ENCODE data around the gene CERCAM.

The CERCAM gene

GRCh38 chr9:128393970-128394369 is 26.7 kb upstream of the CERCAM start:
- Histone ChIP-seq H3K4me3 (ENCODE audit: low read depth, low read length, poor library complexity, severe bottlenecking) (no peak overlapping the region), H3K9ac (ENCODE audit: low read length) (no peak overlapping the region), H3K9me2 (ENCODE audit: low read depth, low read length) (no peaks in the 10 kb centered on the region), H3K9me3 (ENCODE audit: low read length) (no peaks in the 10 kb centered on the region), H4K20me1 (ENCODE audit: insufficient read depth, low read length) (no peaks in the 10 kb centered on the region), H3K4me2 (ENCODE audit: low read length) (no peak overlapping the region), H3K36me3 (ENCODE audit: insufficient read depth, low read length) (peaks cover 10% of the 10 kb centered on the region), H3K27ac (ENCODE audit: low read depth, low read length, poor library complexity, severe bottlenecking) (no peak overlapping the region), H3F3A (ENCODE audit: insufficient read depth, low read length) (no peaks in the 10 kb centered on the region), H3K79me2 (ENCODE audit: insufficient read depth, low read length) (no peaks in the 10 kb centered on the region), H3K27me3 (ENCODE audit: insufficient read depth, low read length) (no peaks in the 10 kb centered on the region), H2AFZ (ENCODE audit: low read length) (no peak overlapping the region), H3K4me1 (ENCODE audit: insufficient read depth, low read length, severe bottlenecking) (no peaks in the 10 kb centered on the region)
- TF ChIP-seq, protein P1, sequence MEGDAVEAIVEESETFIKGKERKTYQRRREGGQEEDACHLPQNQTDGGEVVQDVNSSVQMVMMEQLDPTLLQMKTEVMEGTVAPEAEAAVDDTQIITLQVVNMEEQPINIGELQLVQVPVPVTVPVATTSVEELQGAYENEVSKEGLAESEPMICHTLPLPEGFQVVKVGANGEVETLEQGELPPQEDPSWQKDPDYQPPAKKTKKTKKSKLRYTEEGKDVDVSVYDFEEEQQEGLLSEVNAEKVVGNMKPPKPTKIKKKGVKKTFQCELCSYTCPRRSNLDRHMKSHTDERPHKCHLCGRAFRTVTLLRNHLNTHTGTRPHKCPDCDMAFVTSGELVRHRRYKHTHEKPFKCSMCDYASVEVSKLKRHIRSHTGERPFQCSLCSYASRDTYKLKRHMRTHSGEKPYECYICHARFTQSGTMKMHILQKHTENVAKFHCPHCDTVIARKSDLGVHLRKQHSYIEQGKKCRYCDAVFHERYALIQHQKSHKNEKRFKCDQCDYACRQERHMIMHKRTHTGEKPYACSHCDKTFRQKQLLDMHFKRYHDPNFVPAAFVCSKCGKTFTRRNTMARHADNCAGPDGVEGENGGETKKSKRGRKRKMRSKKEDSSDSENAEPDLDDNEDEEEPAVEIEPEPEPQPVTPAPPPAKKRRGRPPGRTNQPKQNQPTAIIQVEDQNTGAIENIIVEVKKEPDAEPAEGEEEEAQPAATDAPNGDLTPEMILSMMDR (IDR thresholded peaks at IDR 0.05; ENCODE audit: low read length): no peak
- no peak for TF ChIP-seq EZH2 (IDR thresholded peaks at IDR 0.05; ENCODE audit: borderline replicate concordance, low read length)

DNA sequence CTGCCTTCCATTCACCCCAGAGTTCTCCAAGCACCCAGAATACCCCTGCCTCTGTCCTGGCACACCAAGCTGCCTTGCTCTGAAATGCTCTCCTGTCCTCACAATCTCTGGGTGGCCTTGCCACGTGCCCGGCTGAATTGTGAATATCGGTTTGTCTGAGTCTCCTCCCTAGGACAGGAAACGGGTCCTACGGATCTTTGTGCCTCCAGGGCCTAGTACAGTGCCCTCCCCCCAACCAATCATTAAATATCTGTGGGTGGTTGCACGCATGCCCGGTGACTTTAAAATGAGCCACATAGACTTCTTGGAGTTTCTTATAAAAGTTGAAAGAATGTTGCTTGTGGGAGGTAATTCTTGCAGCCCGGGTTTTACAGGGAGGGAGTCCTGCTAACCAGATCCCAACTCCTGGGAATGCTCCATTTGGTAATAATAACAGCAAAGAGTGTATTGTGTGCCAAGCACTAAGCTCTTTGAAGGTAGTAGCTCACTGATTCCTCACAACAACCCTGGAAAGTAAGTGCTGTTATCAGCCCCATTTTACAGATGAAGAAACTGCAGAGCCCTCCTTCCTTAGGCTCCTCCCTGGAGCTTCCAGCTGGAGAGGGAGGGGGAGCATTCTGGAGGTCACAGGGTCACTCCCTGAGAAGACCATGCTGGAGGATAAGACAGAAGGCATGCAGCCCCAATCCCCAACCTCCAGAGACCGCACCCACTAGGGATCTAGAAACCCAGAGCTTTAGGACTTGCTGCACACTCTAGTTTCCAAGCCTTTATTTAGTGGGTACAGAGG is 26.1 kb upstream of the CERCAM start:
- H3F3A ChIP-seq (ENCODE audit: insufficient read depth, low read length): no peaks in the 10 kb centered on the region
- no peaks in the 10 kb centered on the region for H4K20me1 ChIP-seq (ENCODE audit: insufficient read depth, low read length)
- no peaks in the 10 kb centered on the region for H3K9me3 ChIP-seq (ENCODE audit: low read length)
- no peak overlapping the region for H3K4me3 ChIP-seq (ENCODE audit: low read depth, low read length, poor library complexity, severe bottlenecking)
- H3K36me3 ChIP-seq (ENCODE audit: insufficient read depth, low read length): peaks cover 6% of the 10 kb centered on the region
- no peak overlapping the region for H3K4me2 ChIP-seq (ENCODE audit: low read length)
- no peak overlapping the region for H3K27ac ChIP-seq (ENCODE audit: low read depth, low read length, poor library complexity, severe bottlenecking)
- H2AFZ ChIP-seq (ENCODE audit: low read length): no peak overlapping the region
- no peaks in the 10 kb centered on the region for H3K27me3 ChIP-seq (ENCODE audit: insufficient read depth, low read length)
- no peaks in the 10 kb centered on the region for H3K79me2 ChIP-seq (ENCODE audit: insufficient read depth, low read length)
- TF ChIP-seq, protein P1 (IDR thresholded peaks at IDR 0.05; ENCODE audit: low read length): no peak
- no peak for TF ChIP-seq EZH2 (IDR thresholded peaks at IDR 0.05; ENCODE audit: borderline replicate concordance, low read length)
- H3K9ac ChIP-seq (ENCODE audit: low read length): no peak overlapping the region
- no peaks in the 10 kb centered on the region for H3K4me1 ChIP-seq (ENCODE audit: insufficient read depth, low read length, severe bottlenecking)
- no peaks in the 10 kb centered on the region for H3K9me2 ChIP-seq (ENCODE audit: low read depth, low read length)

- Histone ChIP-seq H3F3A (ENCODE audit: insufficient read depth, low read length) (no peaks in the 10 kb centered on the region), H3K9me2 (ENCODE audit: low read depth, low read length) (no peaks in the 10 kb centered on the region), H3K9ac (ENCODE audit: low read length) (no peak overlapping the region), H3K27me3 (ENCODE audit: insufficient read depth, low read length) (no peaks in the 10 kb centered on the region; the same call in 1 of the 2 replicates), H3K36me3 (ENCODE audit: insufficient read depth, low read length) (0 out of 2 replicates have a peak, but pooled peaks cover 6% of the 10 kb centered on the region), H2AFZ (ENCODE audit: low read length) (no peak overlapping the region), H3K79me2 (ENCODE audit: insufficient read depth, low read length) (no peaks in the 10 kb centered on the region), H3K4me1 (ENCODE audit: insufficient read depth, low read length, severe bottlenecking) (no peaks in the 10 kb centered on the region), H3K27ac (ENCODE audit: low read depth, low read length, poor library complexity, severe bottlenecking) (no peak overlapping the region), H4K20me1 (ENCODE audit: insufficient read depth, low read length) (no peaks in the 10 kb centered on the region), H3K9me3 (ENCODE audit: low read length) (no peaks in the 10 kb centered on the region), H3K4me2 (ENCODE audit: low read length) (no peak overlapping the region), H3K4me3 (ENCODE audit: low read depth, low read length, poor library complexity, severe bottlenecking) (no peak overlapping the region)
- TF ChIP-seq, protein P1 (IDR thresholded peaks at IDR 0.05; ENCODE audit: low read length): no peak
- TF ChIP-seq EZH2 (IDR thresholded peaks at IDR 0.05; ENCODE audit: borderline replicate concordance, low read length): no peak
These were observed 23.6 kb upstream of the CERCAM start for GRCh38 chr9:128396970-128397613.
